MCF 10A (cell line): ENCODE results near the gene PDE4D. TPM values are rescaled to one million over a fixed set of nuclear protein-coding genes. Genes with fewer than 3 reads are reported as not detected.
A peak's percentile ranks its signal among the peaks of the same experiment; 100 is the strongest.

ENCODE experiments used
- BruUV-seq: library from RNA; stranded (reverse); fragments of 400-500 nt; replicated peaks from 2 replicates; lab custom pipeline; 2021; lab: Mats Ljungman, UMichigan
- CTCF ChIA-PET: fragments of 300-600 bp; sonication (Branson Sonifier 250); formaldehyde crosslinking; extraction: SDS; loops from one replicate; lab custom pipeline; 2021; ENCODE audit warnings: antibody characterized with exemption, inconsistent platforms; lab: Yijun Ruan, JAX
- POLR2A ChIA-PET: fragments of 300-600, 350-650 bp; sonication (Branson Sonifier 250); formaldehyde crosslinking; extraction: SDS; loops from one replicate; lab custom pipeline; 2020; ENCODE audit warnings: antibody characterized with exemption, inconsistent platforms; lab: Yijun Ruan, JAX
- DNase-seq: peaks from one replicate; pipeline ENCODE4 v3.0.0-alpha.2; 2018; ENCODE audit not compliant: unreplicated experiment
- H3K27ac Mint-ChIP-seq: one replicate; pipeline ENCODE4 v1.8.0; 2022; ENCODE audit warnings: mild to moderate bottlenecking, low read depth, mixed read lengths; ENCODE audit not compliant: unreplicated experiment
- H3K27me3 Mint-ChIP-seq: one replicate; pipeline ENCODE4 v1.8.0; 2022; ENCODE audit warnings: mixed read lengths; ENCODE audit not compliant: insufficient read depth, unreplicated experiment
- H3K36me3 Mint-ChIP-seq: one replicate; pipeline ENCODE4 v1.8.0; 2022; ENCODE audit warnings: mild to moderate bottlenecking, moderate library complexity, mixed read lengths; ENCODE audit not compliant: insufficient read depth, unreplicated experiment
- H3K4me1 Mint-ChIP-seq: one replicate; pipeline ENCODE4 v1.8.0; 2022; ENCODE audit warnings: mixed read lengths; ENCODE audit not compliant: insufficient read depth, unreplicated experiment
- H3K4me3 Mint-ChIP-seq: one replicate; pipeline ENCODE4 v1.8.0; 2022; ENCODE audit warnings: mild to moderate bottlenecking, moderate library complexity, mixed read lengths; ENCODE audit not compliant: unreplicated experiment
- H3K9me3 Mint-ChIP-seq: one replicate; pipeline ENCODE4 v1.8.0; 2022; ENCODE audit warnings: mixed read lengths; ENCODE audit not compliant: unreplicated experiment
- CTCF ChIP-seq: fragments of 200-600 bp; IDR thresholded peaks from one replicate; pipeline ENCODE4 v1.8.0; 2022; ENCODE audit warnings: antibody characterized with exemption, mild to moderate bottlenecking; ENCODE audit not compliant: unreplicated experiment
- intact Hi-C: fragments of 100-400 bp; cut with micrococcal nuclease; formaldehyde crosslinking; loops from 2 replicates; pipeline ENCODE4 v1.14.1; 2022
- total RNA-seq: library from RNA; stranded (reverse); gene quantifications from 2 replicates; pipeline ENCODE4 v1.2.3, GENCODE V29; 2022

Gene PDE4D
- total RNA-seq, 1 experiment from 2014 or later, result 85.0 TPM

GRCh38 chr5:59519338-59519737 lies 374.2 kb downstream of the PDE4D start:
- Mint-ChIP-seq H3K27me3 (no peaks in the 10 kb centered on the region), H3K4me3 (no peak overlapping the region), H3K9me3 (no peaks in the 10 kb centered on the region), H3K27ac (no peak overlapping the region), H3K36me3 (no peaks in the 10 kb centered on the region), H3K4me1 (peaks cover 16% of the 10 kb centered on the region)
- intact Hi-C loops, result no loop called here
- no peak for DNase-seq
- no peak for TF ChIP-seq CTCF
- POLR2A ChIA-PET, result no interaction called here
- no TSS peak for BruUV-seq
- CTCF ChIA-PET, result interaction anchor here (0.7 kb wide), 1 partner anchor 48 kb away, joined by 5 read pairs; no protein-coding TSS in a partner anchor

- TF ChIP-seq CTCF, result no peak
- DNase-seq, result peak; percentile 48
- Mint-ChIP-seq H3K27ac (peak overlapping the region; percentile 84), H3K4me1 (peaks cover 16% of the 10 kb centered on the region), H3K4me3 (no peak overlapping the region), H3K36me3 (no peaks in the 10 kb centered on the region), H3K27me3 (no peaks in the 10 kb centered on the region), H3K9me3 (no peaks in the 10 kb centered on the region)
- ChIA-PET POLR2A (interaction anchor here (0.6 to 1.0 kb wide), 4 partner anchors 26 to 1116 kb away, joined by 3 to 4 read pairs (median 4); no protein-coding TSS in a partner anchor), CTCF (interaction anchor here (0.6 to 1.0 kb wide), 2 partner anchors 80 to 398 kb away, joined by 3 read pairs; no protein-coding TSS in a partner anchor)
- intact Hi-C loops, result no loop called here
- BruUV-seq, result no TSS peak
Observed at GRCh38 chr5:59517926-59518585, 375.5 kb downstream of the PDE4D start.

GRCh38 chr5:59516161-59516560 lies 377.4 kb downstream of the PDE4D start:
- CTCF ChIA-PET, result interaction anchor here (1.0 to 1.2 kb wide), 2 partner anchors 11 to 125 kb away, joined by 3 read pairs; no protein-coding TSS in a partner anchor
- Mint-ChIP-seq H3K4me1 (peaks cover 16% of the 10 kb centered on the region), H3K36me3 (no peaks in the 10 kb centered on the region), H3K9me3 (no peaks in the 10 kb centered on the region), H3K4me3 (no peak overlapping the region), H3K27ac (no peak overlapping the region), H3K27me3 (no peaks in the 10 kb centered on the region)
- no peak for TF ChIP-seq CTCF
- POLR2A ChIA-PET, result interaction anchor here (0.6 to 2.3 kb wide), 3 partner anchors 10 to 94 kb away, joined by 3 to 6 read pairs (median 3); no protein-coding TSS in a partner anchor
- intact Hi-C loops, result no loop called here
- no peak for DNase-seq
- no TSS peak for BruUV-seq

GRCh38 chr5:59506285-59506877 lies 387.1 kb downstream of the PDE4D start:
- ChIA-PET POLR2A (interaction anchor here (0.7 to 3.1 kb wide), 9 partner anchors 10 to 288 kb away, joined by 3 to 10 read pairs (median 4); no protein-coding TSS in a partner anchor), CTCF (interaction anchor here (0.5 to 6.0 kb wide), 44 partner anchors 9 to 411 kb away, joined by 3 to 72 read pairs (median 4); no protein-coding TSS in a partner anchor)
- peaks cover 17% of the 10 kb centered on the region for H3K4me1 Mint-ChIP-seq
- H3K27ac Mint-ChIP-seq, result no peak overlapping the region
- TF ChIP-seq CTCF, result peak; percentile 60
- peaks cover 4% of the 10 kb centered on the region for H3K36me3 Mint-ChIP-seq
- intact Hi-C loops, result loop anchor here (1.0 kb wide), 4 partner anchors 154 to 294 kb away; no protein-coding TSS in a partner anchor
- H3K4me3 Mint-ChIP-seq, result no peak overlapping the region
- DNase-seq, result peak; percentile 27
- no peaks in the 10 kb centered on the region for H3K9me3 Mint-ChIP-seq
- BruUV-seq, result no TSS peak
- no peaks in the 10 kb centered on the region for H3K27me3 Mint-ChIP-seq
